ENCODE data around the gene SLC37A4. TPM values are rescaled to one million over a fixed set of nuclear protein-coding genes. Genes with fewer than 3 reads are reported as not detected.
"Not testable (repeated sequence)": the region's sequence is repeated elsewhere in the genome, so short reads cannot be mapped to it uniquely, and the experiment has no call there.

SLC37A4 gene
- total RNA-seq, 2 experiments from 2014 or later: 5.2 to 6.6 TPM

GRCh38 chr11:119038884-119039283, 8.2 kb upstream of the SLC37A4 start:
- DNase-seq (no peak), ATAC-seq (ENCODE audit: poor library complexity) (no peak)
- H3K36me3 Mint-ChIP-seq (ENCODE audit: low read depth): no peaks in the 10 kb centered on the region
- TF ChIP-seq CTCF (IDR thresholded peaks at IDR 0.05): no peak
- ChIA-PET CTCF (no interaction called here), POLR2A (no interaction called here)
- intact Hi-C loops (cut with DNase I, micrococcal nuclease): no loop called here
- no peaks in the 10 kb centered on the region for H3K27me3 ChIP-seq (ENCODE audit: control insufficient read depth in 1 of 2, insufficient read depth in 2 of 2, low read length in 2 of 2)
- H3K4me1 Mint-ChIP-seq (ENCODE audit: low read depth): no peaks in the 10 kb centered on the region
- H3K4me3 ChIP-seq (ENCODE audit: low read length): no peak overlapping the region
- no peak overlapping the region for H3K27ac Mint-ChIP-seq
- H3K4me3 Mint-ChIP-seq: no peak overlapping the region
- H3K27ac ChIP-seq (ENCODE audit: low read depth in 1 of 2, low read length in 2 of 2): no peak overlapping the region
- no peaks in the 10 kb centered on the region for H3K36me3 ChIP-seq (ENCODE audit: insufficient read depth, low read length)
- no peaks in the 10 kb centered on the region for H3K9me3 ChIP-seq (ENCODE audit: control insufficient read depth in 1 of 2, insufficient read depth in 1 of 2, low read length in 2 of 2)
- H3K9me3 Mint-ChIP-seq: no peaks in the 10 kb centered on the region
- no peaks in the 10 kb centered on the region for H3K27me3 Mint-ChIP-seq
- no peaks in the 10 kb centered on the region for H3K4me1 ChIP-seq (ENCODE audit: insufficient read depth, low read length)

GRCh38 chr11:119034813-119035212, 4.1 kb upstream of the SLC37A4 start:
- ATAC-seq (ENCODE audit: poor library complexity) (no peak), DNase-seq (no peak)
- Mint-ChIP-seq H3K27me3 (no peaks in the 10 kb centered on the region), H3K4me3 (no peak overlapping the region), H3K36me3 (ENCODE audit: low read depth) (peaks cover 5% of the 10 kb centered on the region), H3K9me3 (no peaks in the 10 kb centered on the region), H3K4me1 (ENCODE audit: low read depth) (peaks cover 7% of the 10 kb centered on the region), H3K27ac (no peak overlapping the region)
- Histone ChIP-seq H3K9me3 (ENCODE audit: control insufficient read depth in 1 of 2, insufficient read depth in 1 of 2, low read length in 2 of 2) (no peaks in the 10 kb centered on the region), H3K4me1 (ENCODE audit: insufficient read depth, low read length) (peaks cover 11% of the 10 kb centered on the region), H3K36me3 (ENCODE audit: insufficient read depth, low read length) (no peaks in the 10 kb centered on the region), H3K27me3 (ENCODE audit: control insufficient read depth in 1 of 2, insufficient read depth in 2 of 2, low read length in 2 of 2) (no peaks in the 10 kb centered on the region), H3K27ac (ENCODE audit: low read depth in 1 of 2, low read length in 2 of 2) (no peak overlapping the region), H3K4me3 (ENCODE audit: low read length) (no peak overlapping the region)
- TF ChIP-seq CTCF (IDR thresholded peaks at IDR 0.05): no peak
- POLR2A ChIA-PET: no interaction called here
- CTCF ChIA-PET: no interaction called here
- intact Hi-C loops (cut with DNase I, micrococcal nuclease): loop anchor here in 1 of 2 experiments (5.0 kb wide), 1 partner anchor 38 kb away; the partner anchor contains the start of gene CENATAC

- not testable (repeated sequence) for H3K27ac Mint-ChIP-seq; H3K27me3 Mint-ChIP-seq; H3K36me3 Mint-ChIP-seq (ENCODE audit: low read depth); H3K4me3 Mint-ChIP-seq; H3K9me3 Mint-ChIP-seq; ATAC-seq (ENCODE audit: poor library complexity); H3K4me3 ChIP-seq (ENCODE audit: low read length); H3K9me3 ChIP-seq (ENCODE audit: control insufficient read depth in 1 of 2, insufficient read depth in 1 of 2, low read length in 2 of 2); DNase-seq; H3K36me3 ChIP-seq (ENCODE audit: insufficient read depth, low read length); H3K27me3 ChIP-seq (ENCODE audit: control insufficient read depth in 1 of 2, insufficient read depth in 2 of 2, low read length in 2 of 2); H3K27ac ChIP-seq (ENCODE audit: low read depth in 1 of 2, low read length in 2 of 2)
- POLR2A ChIA-PET: interaction anchor here (0.9 kb wide), 1 partner anchor 15 kb away, joined by 3 read pairs; the partner anchor contains the start of gene RPS25
- peaks cover 19% of the 10 kb centered on the region for H3K4me1 Mint-ChIP-seq (ENCODE audit: low read depth)
- CTCF ChIA-PET: interaction anchor here (0.7 kb wide), 1 partner anchor 75 kb away, joined by 3 read pairs; no protein-coding TSS in a partner anchor
- peaks cover 25% of the 10 kb centered on the region for H3K4me1 ChIP-seq (ENCODE audit: insufficient read depth, low read length)
- intact Hi-C loops (cut with DNase I, micrococcal nuclease): loop anchor here in 1 of 2 experiments (5.0 kb wide), 1 partner anchor 36 kb away; the partner anchor contains the start of gene CENATAC
Measured at GRCh38 chr11:119033421-119033820, 2.7 kb upstream of the SLC37A4 start.

GRCh38 chr11:119031912-119032280, 1.2 kb upstream of the SLC37A4 start:
- DNase-seq: no peak
- no peak for ATAC-seq (ENCODE audit: poor library complexity)
- Histone ChIP-seq H3K27me3 (ENCODE audit: control insufficient read depth in 1 of 2, insufficient read depth in 2 of 2, low read length in 2 of 2) (no peaks in the 10 kb centered on the region), H3K27ac (ENCODE audit: low read depth in 1 of 2, low read length in 2 of 2) (no peak overlapping the region), H3K4me3 (ENCODE audit: low read length) (no peak overlapping the region), H3K4me1 (ENCODE audit: insufficient read depth, low read length) (peaks cover 29% of the 10 kb centered on the region), H3K9me3 (ENCODE audit: control insufficient read depth in 1 of 2, insufficient read depth in 1 of 2, low read length in 2 of 2) (no peaks in the 10 kb centered on the region), H3K36me3 (ENCODE audit: insufficient read depth, low read length) (peaks cover 5% of the 10 kb centered on the region)
- POLR2A ChIA-PET: interaction anchor here (0.6 to 5.8 kb wide), 5 partner anchors 12 to 240 kb away, joined by 3 to 94 read pairs (median 10); partner anchors contain the start of genes HYOU1, RPS25 and TRAPPC4
- Mint-ChIP-seq H3K36me3 (ENCODE audit: low read depth) (peaks cover 5% of the 10 kb centered on the region), H3K27ac (no peak overlapping the region), H3K4me3 (peak overlapping the region; percentile 96), H3K4me1 (ENCODE audit: low read depth) (peaks cover 19% of the 10 kb centered on the region), H3K9me3 (no peaks in the 10 kb centered on the region), H3K27me3 (no peaks in the 10 kb centered on the region)
- CTCF ChIA-PET: interaction anchor here (1.0 kb wide), 1 partner anchor 34 kb away, joined by 3 read pairs; no protein-coding TSS in a partner anchor
- intact Hi-C loops (cut with DNase I, micrococcal nuclease): loop anchor here (2.0 to 5.0 kb wide), 3 partner anchors 25 to 63 kb away; partner anchors contain the start of genes CENATAC (in 1 of the 2) and HYOU1 (in 1 of the 2)
- TF ChIP-seq CTCF (IDR thresholded peaks at IDR 0.05): no peak
